HUES48 (cell line): ENCODE data around the gene ITGB8.
"Not testable (repeated sequence)": the region's sequence is repeated elsewhere in the genome, so short reads cannot be mapped to it uniquely, and the experiment has no call there.

Experiments used
- H3K27ac ChIP-seq: one replicate; pipeline ENCODE4 v1.7.0; 2013; ENCODE audit warnings: low read depth, low read length, inconsistent platforms
- H3K27me3 ChIP-seq: 2 replicates; pipeline ENCODE4 v1.6.1; 2013; ENCODE audit warnings: mild to moderate bottlenecking, low read length; ENCODE audit not compliant: control insufficient read depth, insufficient read depth
- H3K36me3 ChIP-seq: 2 replicates; pipeline ENCODE4 v1.6.1; 2013; ENCODE audit warnings: low read length; ENCODE audit not compliant: control insufficient read depth, insufficient read depth
- H3K4me1 ChIP-seq: 2 replicates; pipeline ENCODE4 v1.6.1; 2013; ENCODE audit warnings: mild to moderate bottlenecking, low read length; ENCODE audit not compliant: control insufficient read depth, insufficient read depth
- H3K4me3 ChIP-seq: 2 replicates; pipeline ENCODE4 v1.5.1; 2013; ENCODE audit warnings: mild to moderate bottlenecking, low read depth, low read length
- H3K9ac ChIP-seq: 2 replicates; pipeline ENCODE4 v1.6.1; 2013; ENCODE audit warnings: mild to moderate bottlenecking, low read depth, low read length, moderate library complexity
- H3K9me3 ChIP-seq: 2 replicates; pipeline ENCODE4 v1.6.1; 2013; ENCODE audit warnings: low read length; ENCODE audit not compliant: control insufficient read depth, insufficient read depth

The ITGB8 gene

GRCh38 chr7:20298486-20298901 lies 32.2 kb upstream of the ITGB8 start:
- no peaks in the 10 kb centered on the region for H3K27me3 ChIP-seq
- H3K36me3 ChIP-seq, result no peaks in the 10 kb centered on the region
- no peak overlapping the region for H3K9ac ChIP-seq
- no peaks in the 10 kb centered on the region for H3K9me3 ChIP-seq
- H3K27ac ChIP-seq, result no peak overlapping the region
- no peak overlapping the region for H3K4me3 ChIP-seq
- peaks cover 7% of the 10 kb centered on the region; the same call in 1 of the 2 replicates for H3K4me1 ChIP-seq

GRCh38 chr7:20299145-20299544 lies 31.6 kb upstream of the ITGB8 start:
- no peak overlapping the region for H3K27ac ChIP-seq
- no peaks in the 10 kb centered on the region for H3K27me3 ChIP-seq
- H3K9ac ChIP-seq, result no peak overlapping the region
- no peaks in the 10 kb centered on the region for H3K36me3 ChIP-seq
- peaks cover 2% of the 10 kb centered on the region; the same call in 1 of the 2 replicates for H3K4me1 ChIP-seq
- H3K4me3 ChIP-seq, result no peak overlapping the region
- H3K9me3 ChIP-seq, result no peaks in the 10 kb centered on the region

- no peak overlapping the region for H3K4me3 ChIP-seq
Observed at GRCh38 chr7:20299647-20300312, 30.9 kb upstream of the ITGB8 start.

GRCh38 chr7:20301311-20301939 lies 29.3 kb upstream of the ITGB8 start:
- Histone ChIP-seq H3K9ac (no peak overlapping the region), H3K27me3 (no peaks in the 10 kb centered on the region), H3K27ac (no peak overlapping the region), H3K4me1 (peaks cover 8% of the 10 kb centered on the region), H3K4me3 (no peak overlapping the region), H3K9me3 (no peaks in the 10 kb centered on the region), H3K36me3 (no peaks in the 10 kb centered on the region)

More at GRCh38 chr7:20299647-20300312, 30.9 kb upstream of the ITGB8 start:
- 0 out of 2 replicates have a peak, but pooled peaks cover 4% of the 10 kb centered on the region for H3K4me1 ChIP-seq
- no peaks in the 10 kb centered on the region for H3K9me3 ChIP-seq
- H3K27ac ChIP-seq, result no peak overlapping the region
- H3K27me3 ChIP-seq, result no peaks in the 10 kb centered on the region
- H3K9ac ChIP-seq, result no peak overlapping the region
- no peaks in the 10 kb centered on the region for H3K36me3 ChIP-seq

DNA sequence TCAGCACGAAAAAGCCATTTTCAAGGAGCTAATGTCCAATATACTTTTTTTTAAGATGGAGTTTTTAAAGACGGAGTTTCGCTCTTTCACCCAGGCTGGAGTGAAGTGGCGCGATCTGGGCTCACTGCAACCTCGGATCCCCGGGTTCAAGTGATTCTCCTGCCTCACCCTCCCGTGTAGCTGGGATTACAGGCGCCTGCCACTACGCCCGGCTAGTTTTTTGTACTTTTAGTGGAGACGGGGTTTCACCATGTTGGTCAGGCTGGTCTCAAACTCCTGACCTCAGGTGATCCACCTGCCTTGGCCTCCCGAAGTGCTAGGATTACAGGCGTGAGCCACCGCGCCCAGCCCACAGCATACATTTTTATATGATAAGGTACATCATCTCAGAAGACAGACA lies 28.4 kb upstream of the ITGB8 start:
- H3K4me1 ChIP-seq, result peaks cover 17% of the 10 kb centered on the region
- H3K9me3 ChIP-seq, result not testable (repeated sequence)

DNA sequence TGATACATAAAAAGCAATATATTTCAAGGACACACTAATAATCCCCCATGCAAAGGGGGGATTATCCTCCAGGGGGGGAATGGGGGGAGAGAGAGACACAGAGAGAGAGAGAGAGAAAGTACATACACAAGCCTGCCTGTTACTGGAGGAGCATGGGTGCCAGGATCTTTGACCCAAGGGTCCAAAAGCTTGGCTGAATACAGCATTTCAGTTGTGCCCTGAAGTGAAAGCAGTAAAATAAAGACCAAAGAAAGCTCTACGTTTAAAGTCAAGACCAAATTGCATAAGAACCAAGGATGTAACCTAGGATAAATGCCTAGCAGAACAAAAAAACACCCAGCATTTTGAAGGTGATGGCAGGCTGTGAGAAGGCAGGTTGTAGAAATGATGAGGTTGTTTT lies 27.8 kb upstream of the ITGB8 start:
- Histone ChIP-seq H3K9me3 (no peaks in the 10 kb centered on the region), H3K36me3 (no peaks in the 10 kb centered on the region), H3K9ac (no peak overlapping the region), H3K4me1 (peaks cover 22% of the 10 kb centered on the region), H3K4me3 (no peak overlapping the region), H3K27ac (no peak overlapping the region), H3K27me3 (no peaks in the 10 kb centered on the region)

More for the DNA sequence above, 28.4 kb upstream of the ITGB8 start:
- not testable (repeated sequence) for H3K27ac ChIP-seq, H3K36me3 ChIP-seq, H3K27me3 ChIP-seq, H3K9ac ChIP-seq, H3K4me3 ChIP-seq

GRCh38 chr7:20304366-20304765 lies 26.3 kb upstream of the ITGB8 start:
- H3K4me3 ChIP-seq, result no peak overlapping the region
- H3K9ac ChIP-seq, result no peak overlapping the region
- H3K27me3 ChIP-seq, result no peaks in the 10 kb centered on the region
- no peaks in the 10 kb centered on the region for H3K36me3 ChIP-seq
- no peak overlapping the region for H3K27ac ChIP-seq
- H3K4me1 ChIP-seq, result peaks cover 26% of the 10 kb centered on the region
- no peaks in the 10 kb centered on the region for H3K9me3 ChIP-seq

DNA sequence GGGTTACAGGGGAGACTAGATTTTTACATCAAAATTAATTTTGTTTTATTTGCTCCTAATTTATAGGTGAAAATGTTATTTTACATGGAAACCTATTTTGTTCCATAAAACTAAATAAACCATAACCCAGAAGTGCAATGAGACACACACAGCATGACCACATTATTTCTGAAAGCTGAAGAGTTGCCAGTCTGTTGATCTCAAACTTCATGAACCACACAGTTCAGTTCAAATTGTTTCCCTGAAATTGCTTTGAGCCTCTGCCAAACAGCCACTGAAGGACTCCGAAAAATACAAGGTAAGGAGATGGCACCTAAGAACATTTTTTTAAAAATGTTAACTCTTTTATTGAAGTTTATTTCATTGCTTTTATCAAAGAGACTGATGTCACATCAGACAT lies 25.0 kb upstream of the ITGB8 start:
- H3K9ac ChIP-seq, result no peak overlapping the region
- peaks cover 26% of the 10 kb centered on the region for H3K4me1 ChIP-seq
- H3K27me3 ChIP-seq, result no peaks in the 10 kb centered on the region
- H3K9me3 ChIP-seq, result no peaks in the 10 kb centered on the region
- H3K4me3 ChIP-seq, result no peak overlapping the region
- H3K27ac ChIP-seq, result no peak overlapping the region
- no peaks in the 10 kb centered on the region for H3K36me3 ChIP-seq

GRCh38 chr7:20306180-20306946 lies 24.3 kb upstream of the ITGB8 start:
- peaks cover 26% of the 10 kb centered on the region for H3K4me1 ChIP-seq
- peak overlapping the region; percentile 43 for H3K27ac ChIP-seq
- H3K27me3 ChIP-seq, result no peaks in the 10 kb centered on the region
- H3K4me3 ChIP-seq, result no peak overlapping the region
- no peak overlapping the region; the same call in 1 of the 2 replicates for H3K9ac ChIP-seq
- no peaks in the 10 kb centered on the region for H3K9me3 ChIP-seq
- H3K36me3 ChIP-seq, result no peaks in the 10 kb centered on the region

DNA sequence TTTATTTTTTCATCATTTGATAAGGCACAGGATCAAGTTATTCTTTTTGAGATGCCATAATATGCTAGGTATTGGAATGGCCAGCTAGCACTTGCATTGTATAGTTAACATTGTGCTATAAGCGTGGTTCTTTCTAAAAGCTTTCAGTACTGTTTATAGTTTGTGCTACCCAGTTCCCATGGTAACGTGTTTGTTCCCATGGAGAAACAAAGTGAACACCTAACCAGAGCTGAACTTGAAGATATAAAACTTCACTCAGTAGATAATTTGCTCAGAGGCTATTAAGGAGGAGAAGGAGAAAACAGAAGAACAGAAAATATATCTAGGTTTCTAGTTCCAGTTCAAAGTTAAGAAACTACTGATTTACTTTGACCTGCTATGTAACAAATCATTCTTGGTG lies 23.6 kb upstream of the ITGB8 start:
- Histone ChIP-seq H3K27me3 (no peaks in the 10 kb centered on the region), H3K36me3 (no peaks in the 10 kb centered on the region), H3K9me3 (no peaks in the 10 kb centered on the region), H3K9ac (no peak overlapping the region), H3K4me1 (peaks cover 26% of the 10 kb centered on the region), H3K4me3 (no peak overlapping the region), H3K27ac (peak overlapping the region; percentile 43)

GRCh38 chr7:20307901-20308300 lies 22.8 kb upstream of the ITGB8 start:
- Histone ChIP-seq H3K9ac (no peak overlapping the region), H3K36me3 (no peaks in the 10 kb centered on the region), H3K4me3 (peak overlapping the region; percentile 10; the same call in 1 of the 2 replicates), H3K9me3 (no peaks in the 10 kb centered on the region), H3K4me1 (peaks cover 29% of the 10 kb centered on the region), H3K27me3 (no peaks in the 10 kb centered on the region), H3K27ac (peak overlapping the region; percentile 43)
